AG04449 (cell line): ENCODE measurements around the gene MYO18B.

Experiments
- CTCF ChIA-PET: fragments of 350-600 bp; formaldehyde crosslinking; extraction: SDS; loops from one replicate; lab custom pipeline; 2021; ENCODE audit warnings: antibody characterized with exemption; lab: Yijun Ruan, JAX
- POLR2A ChIA-PET: fragments of 400-600, 350-600 bp; formaldehyde crosslinking; extraction: SDS; loops from one replicate; lab custom pipeline; 2020; ENCODE audit warnings: antibody characterized with exemption, inconsistent platforms; lab: Yijun Ruan, JAX
- DNase-seq: peaks from one replicate; pipeline ENCODE4 v3.0.0-alpha.2; 2010; ENCODE audit warnings: low read depth, low spot score
- H3K4me3 ChIP-seq: 2 replicates; pipeline ENCODE4 v1.5.1; 2011; ENCODE audit warnings: low read depth, mild to moderate bottlenecking, control low read depth, low read length
- CTCF ChIP-seq: IDR thresholded peaks from one replicate; pipeline ENCODE4 v1.5.1; 2011; ENCODE audit warnings: mild to moderate bottlenecking, moderate library complexity, low read length, control low read depth, inconsistent platforms; ENCODE audit not compliant: insufficient read depth; ENCODE audit errors: missing control alignments

Gene MYO18B

GRCh38 chr22:25839755-25840154, 97.8 kb downstream of the MYO18B start:
- CTCF ChIA-PET, result no interaction called here
- no peak overlapping the region for H3K4me3 ChIP-seq
- DNase-seq, result no peak
- no peak for TF ChIP-seq CTCF
- POLR2A ChIA-PET, result no interaction called here

- DNase-seq, result no peak
- no peak overlapping the region for H3K4me3 ChIP-seq
- ChIA-PET CTCF (no interaction called here), POLR2A (no interaction called here)
- no peak for TF ChIP-seq CTCF
Observed at GRCh38 chr22:25840167-25840566, 98.2 kb downstream of the MYO18B start.

DNA sequence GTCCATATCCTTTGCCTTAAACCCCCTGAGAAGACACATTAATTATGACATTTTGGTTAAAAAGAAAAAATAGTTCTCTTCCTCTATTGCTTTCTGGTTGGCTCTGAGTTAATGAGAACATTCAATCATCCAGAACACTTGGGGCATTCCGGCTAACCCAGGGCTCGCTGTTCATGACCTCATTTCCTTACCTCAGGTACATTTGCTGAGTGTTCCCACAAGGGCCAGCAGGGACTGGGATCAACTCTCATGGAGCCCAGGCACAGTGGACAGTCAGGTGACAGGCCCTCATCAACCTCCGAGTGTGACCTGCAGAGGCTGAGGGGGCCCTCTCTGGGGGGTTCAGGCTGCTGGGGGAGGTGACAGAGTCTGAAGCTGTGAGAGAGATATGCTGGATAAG, 98.9 kb downstream of the MYO18B start:
- ChIA-PET CTCF (no interaction called here), POLR2A (no interaction called here)
- no peak overlapping the region for H3K4me3 ChIP-seq
- no peak for TF ChIP-seq CTCF
- DNase-seq, result no peak

GRCh38 chr22:25841775-25842174, 99.8 kb downstream of the MYO18B start:
- no peak overlapping the region for H3K4me3 ChIP-seq
- ChIA-PET POLR2A (interaction anchor here (0.7 kb wide), 1 partner anchor 144 kb away, joined by 3 read pairs; no protein-coding TSS in a partner anchor), CTCF (no interaction called here)
- no peak for TF ChIP-seq CTCF
- no peak for DNase-seq

- no peak overlapping the region for H3K4me3 ChIP-seq
- POLR2A ChIA-PET, result no interaction called here
- CTCF ChIA-PET, result no interaction called here
- DNase-seq, result no peak
- TF ChIP-seq CTCF, result no peak
Observed at GRCh38 chr22:25843660-25844405, 101.8 kb downstream of the MYO18B start.

DNA sequence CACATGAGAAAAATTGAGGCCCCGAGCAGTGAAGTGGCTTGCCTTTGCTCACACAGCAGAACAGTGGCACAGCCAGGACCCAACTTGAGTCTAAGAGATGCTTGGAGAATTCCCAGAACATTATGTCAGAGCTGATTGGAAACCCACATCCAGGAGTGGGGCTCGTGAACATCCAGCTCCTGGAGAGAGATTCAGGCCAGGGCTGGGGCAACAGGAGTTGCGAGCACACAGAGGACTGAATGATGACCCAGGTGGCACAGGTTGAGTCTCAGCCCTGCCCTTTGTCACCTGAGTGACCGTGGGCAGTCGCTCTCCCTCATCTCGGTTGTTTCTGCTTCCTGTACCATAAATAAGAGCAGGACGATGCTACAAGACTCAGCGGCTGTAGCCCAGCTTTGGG, 102.6 kb downstream of the MYO18B start:
- TF ChIP-seq CTCF, result no peak
- POLR2A ChIA-PET, result no interaction called here
- DNase-seq, result no peak
- H3K4me3 ChIP-seq, result no peak overlapping the region
- CTCF ChIA-PET, result no interaction called here
